PC-3 (cell line): Measurements from ENCODE around the gene OR2F2.

Source experiments
- CTCF ChIP-seq: fragments of 300-600 bp; sonication (generic); conservative IDR thresholded peaks from 2 replicates; pipeline ENCODE4 v1.5.1; 2017; ENCODE audit warnings: antibody characterized with exemption, low read depth, mild to moderate bottlenecking, low read length
- EZH2 ChIP-seq: fragments of 300-600 bp; sonication (generic); IDR thresholded peaks from one replicate; pipeline ENCODE4 v1.6.1; 2017; ENCODE audit warnings: antibody characterized with exemption, mild to moderate bottlenecking, low read length; ENCODE audit not compliant: unreplicated experiment

GRCh38 chr7:143945423-143945822 is 10.4 kb downstream of the OR2F2 start:
- TF ChIP-seq CTCF (no peak), EZH2 (no peak)
